HK-2 (cell line): Measurements from ENCODE around the gene HNF4A.

Experiments
- DNase-seq: peaks from one replicate; pipeline ENCODE4 v3.0.0-alpha.2; 2018; ENCODE audit not compliant: unreplicated experiment

Gene HNF4A

GRCh38 chr20:44426879-44427790, 71.6 kb downstream of the HNF4A start:
- no peak for DNase-seq

GRCh38 chr20:44427804-44428173, 72.3 kb downstream of the HNF4A start:
- DNase-seq = no peak

- no peak for DNase-seq
Observed at GRCh38 chr20:44428174-44429016, 72.9 kb downstream of the HNF4A start.

GRCh38 chr20:44429017-44429339, 73.5 kb downstream of the HNF4A start:
- no peak for DNase-seq

- DNase-seq = no peak
Observed at GRCh38 chr20:44429419-44430269, 74.1 kb downstream of the HNF4A start.

- no peak for DNase-seq
Observed at GRCh38 chr20:44430270-44431065, 75.0 kb downstream of the HNF4A start.

- DNase-seq = no peak
Observed at GRCh38 chr20:44431118-44431501, 75.6 kb downstream of the HNF4A start.

GRCh38 chr20:44431502-44432234, 76.2 kb downstream of the HNF4A start:
- no peak for DNase-seq

- no peak for DNase-seq
Observed at GRCh38 chr20:44432618-44433577, 77.4 kb downstream of the HNF4A start.

GRCh38 chr20:44433751-44434538, 78.4 kb downstream of the HNF4A start:
- no peak for DNase-seq

- DNase-seq = no peak
Observed at GRCh38 chr20:44435630-44436335, 80.3 kb downstream of the HNF4A start.

GRCh38 chr20:44436393-44436792, 80.9 kb downstream of the HNF4A start:
- no peak for DNase-seq

GRCh38 chr20:44437497-44437896, 82.0 kb downstream of the HNF4A start:
- DNase-seq = no peak

- DNase-seq = no peak
Observed at GRCh38 chr20:44438782-44439181, 83.3 kb downstream of the HNF4A start.

- no peak for DNase-seq
Observed at GRCh38 chr20:44439318-44439717, 83.8 kb downstream of the HNF4A start.

- DNase-seq = no peak
Observed at GRCh38 chr20:44442298-44443070, 87.0 kb downstream of the HNF4A start.
